ENCODE results near the gene SPATA2L. TPM values are rescaled to one million over a fixed set of nuclear protein-coding genes. Genes with fewer than 3 reads are reported as not detected.
"Not testable (repeated sequence)": the region's sequence is repeated elsewhere in the genome, so short reads cannot be mapped to it uniquely, and the experiment has no call there.

SPATA2L gene
- total RNA-seq, 4 donors from 2014 or later: 10.7 to 33.6 (median 16.1) TPM

DNA sequence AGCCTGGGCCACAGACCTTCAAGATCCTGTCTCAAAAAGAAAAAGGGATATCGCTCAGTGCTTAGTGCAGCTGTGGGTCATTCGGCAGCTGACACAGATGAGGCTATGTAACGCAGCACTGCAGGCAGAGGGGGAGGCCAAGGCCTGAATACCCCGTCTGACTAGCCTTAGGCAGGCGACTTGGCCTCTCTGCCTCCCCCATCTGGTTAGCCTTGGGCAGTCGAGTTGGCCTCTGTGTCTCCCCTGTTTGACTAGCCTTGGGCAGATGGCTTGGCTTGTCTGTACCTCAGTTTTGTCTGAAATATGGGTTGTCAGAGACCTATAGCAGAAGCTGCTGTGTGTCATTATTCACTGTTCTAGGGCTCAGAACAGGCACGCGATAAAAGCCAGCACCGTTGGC is 33.9 kb downstream of the SPATA2L start:
- Histone ChIP-seq H3K27ac (no peak overlapping the region), H3K4me3 (no peak overlapping the region), H3K36me3 (peaks cover 0 to 22% (median 0%) of the 10 kb centered on the region in 3 donors), H3K9me3 (no peaks in the 10 kb centered on the region), H3K27me3 (no peaks in the 10 kb centered on the region), H3K4me1 (no peaks in the 10 kb centered on the region)
- WGBS, 2 donors: 69 to 73% methylated on average over 9 of the region's 9 CpGs
- TF ChIP-seq EP300 (IDR thresholded peaks at IDR 0.05): no peak
- no peak for TF ChIP-seq CTCF (IDR thresholded peaks at IDR 0.05)
- TF ChIP-seq POLR2A (IDR thresholded peaks at IDR 0.05): no peak
- DNase-seq (ENCODE audit: low spot score in 2 of 2): no peak

GRCh38 chr16:89667000-89667399 is 34.5 kb downstream of the SPATA2L start:
- peaks cover 0 to 28% (median 0%) of the 10 kb centered on the region in 3 donors for H3K36me3 ChIP-seq
- not testable (repeated sequence) for H3K4me1 ChIP-seq; H3K4me3 ChIP-seq; DNase-seq (ENCODE audit: low spot score in 2 of 2); H3K27me3 ChIP-seq; H3K9me3 ChIP-seq; H3K27ac ChIP-seq
- TF ChIP-seq CTCF (IDR thresholded peaks at IDR 0.05): peak in 1 of 5 experiments; percentile 15
- 41 to 54% methylated on average over 7 of the region's 7 CpGs for WGBS, 2 donors

- peaks cover 0 to 47% (median 0%) of the 10 kb centered on the region in 3 donors for H3K36me3 ChIP-seq
- DNase-seq (ENCODE audit: low spot score in 2 of 2); H3K4me1 ChIP-seq; H3K27ac ChIP-seq; H3K9me3 ChIP-seq; H3K27me3 ChIP-seq; H3K4me3 ChIP-seq: not testable (repeated sequence)
- 70 to 76% methylated on average over 11 of the region's 11 CpGs for WGBS, 2 donors
These were observed 37.3 kb downstream of the SPATA2L start for GRCh38 chr16:89664238-89664637.

- Histone ChIP-seq H3K36me3 (peaks cover 0 to 47% (median 0%) of the 10 kb centered on the region in 3 donors), H3K27me3 (no peaks in the 10 kb centered on the region), H3K4me3 (no peak overlapping the region), H3K4me1 (peaks cover 0 to 22% (median 11%) of the 10 kb centered on the region in 4 donors), H3K27ac (no peak overlapping the region), H3K9me3 (no peaks in the 10 kb centered on the region)
- TF ChIP-seq CTCF (IDR thresholded peaks at IDR 0.05): no peak
- no peak for TF ChIP-seq POLR2A (IDR thresholded peaks at IDR 0.05)
- no peak for TF ChIP-seq EP300 (IDR thresholded peaks at IDR 0.05)
- WGBS, 2 donors: 94 to 95% methylated on average over 9 of the region's 9 CpGs
- no peak for DNase-seq (ENCODE audit: low spot score in 2 of 2)
These were observed 40.3 kb downstream of the SPATA2L start for GRCh38 chr16:89661215-89661614.

DNA sequence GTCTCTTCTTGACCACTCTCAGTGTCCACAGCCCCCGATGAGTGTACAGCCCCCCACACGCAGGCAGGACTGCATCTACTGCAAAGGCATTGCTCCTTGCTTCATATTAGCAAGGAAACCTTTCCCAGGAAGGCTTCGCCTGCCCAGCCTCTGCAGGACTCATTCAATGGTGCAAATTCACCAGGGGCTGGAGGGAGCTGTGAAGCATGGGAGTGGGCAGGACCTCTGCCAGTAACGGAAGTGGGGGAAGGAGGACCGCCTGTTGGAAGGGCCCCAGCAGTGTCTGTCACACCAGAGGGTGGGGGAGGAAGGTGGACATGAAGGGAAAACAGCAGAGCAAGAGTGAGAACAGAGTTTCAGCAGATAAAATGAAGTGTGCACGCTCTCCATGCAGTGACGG is 41.4 kb downstream of the SPATA2L start:
- H3K4me1 ChIP-seq: peaks cover 0 to 28% (median 11%) of the 10 kb centered on the region in 4 donors
- TF ChIP-seq POLR2A (IDR thresholded peaks at IDR 0.05) (no peak), EP300 (IDR thresholded peaks at IDR 0.05) (no peak), CTCF (IDR thresholded peaks at IDR 0.05) (no peak)
- DNase-seq (ENCODE audit: low spot score in 2 of 2): no peak
- H3K27me3 ChIP-seq: no peaks in the 10 kb centered on the region
- 89 to 90% methylated on average over 7 of the region's 7 CpGs for WGBS, 2 donors
- no peak overlapping the region for H3K4me3 ChIP-seq
- no peak overlapping the region for H3K27ac ChIP-seq
- no peaks in the 10 kb centered on the region for H3K9me3 ChIP-seq
- H3K36me3 ChIP-seq: peaks cover 0 to 47% (median 0%) of the 10 kb centered on the region in 3 donors

Data from tibial nerve (tissue), 4 donors.